ENCODE data around the gene SYT7. TPM values are rescaled to one million over a fixed set of nuclear protein-coding genes. Genes with fewer than 3 reads are reported as not detected.

Gene SYT7
- total and polyA plus RNA-seq, 10 of the 15 experiments (the other 5 are each of a cell fraction or from before 2014, with no cell fraction given) = not detected

DNA sequence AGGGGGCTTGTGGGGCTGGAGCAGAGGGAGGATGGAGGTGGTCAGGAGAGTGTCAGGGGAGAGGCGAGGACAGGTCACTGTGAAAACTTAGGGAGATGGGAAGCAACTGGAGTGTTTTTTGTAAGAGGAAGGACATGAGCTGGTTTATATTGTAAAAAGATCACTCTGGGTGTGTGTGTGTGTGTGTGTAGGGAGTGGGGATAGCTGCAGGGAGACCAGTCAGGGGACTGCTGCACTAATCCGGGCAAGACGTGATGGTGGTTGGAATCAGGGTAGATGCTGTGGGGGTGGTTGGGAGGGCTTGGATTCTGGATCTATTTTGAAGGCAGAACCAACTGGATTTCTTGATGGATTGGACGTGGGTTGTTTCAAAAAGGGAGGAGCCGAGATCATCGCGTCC lies 11.3 kb upstream of the SYT7 start:
- WGBS (ENCODE audit: insufficient coverage, insufficient replicate concordance, low lambda C conversion rate, missing lambda C conversion rate) = 40% methylated on average over 7 of the region's 7 CpGs
- H3K27ac ChIP-seq (ENCODE audit: control insufficient read depth, insufficient read depth) = no peak overlapping the region
- ChIA-PET CTCF (no interaction called here), POLR2A (no interaction called here), RAD21 (ENCODE audit: unreplicated experiment) (no interaction called here), SMC1A (ENCODE audit: uncharacterized antibody, unreplicated experiment) (no interaction called here)
- no peak for DNase-seq (ENCODE audit: low read depth, low spot score)
- FAIRE-seq = no peak
- no peaks in the 10 kb centered on the region for H3K79me2 ChIP-seq (ENCODE audit: control insufficient read depth, insufficient read depth, low read length)
- H3K4me2 ChIP-seq (ENCODE audit: control insufficient read depth, insufficient read depth) = no peak overlapping the region
- H3K4me3 ChIP-seq = no peak overlapping the region
- no peaks in the 10 kb centered on the region for H4K20me1 ChIP-seq (ENCODE audit: control insufficient read depth, insufficient read depth)
- intact Hi-C loops (cut with micrococcal nuclease; ENCODE audit: unreplicated experiment) (no loop called here), in situ Hi-C loops (cut with MboI) (no loop called here)
- H3K9ac ChIP-seq (ENCODE audit: control insufficient read depth, insufficient read depth, low read length) = no peak overlapping the region
- no peaks in the 10 kb centered on the region for H3K36me3 ChIP-seq (ENCODE audit: control insufficient read depth in 2 of 2, insufficient read depth in 2 of 2, low read length in 1 of 2)
- ATAC-seq = no peak
- H3K27me3 ChIP-seq (replicated peaks in 1 of 2; ENCODE audit: control insufficient read depth in 2 of 2, insufficient read depth in 2 of 2, low read length in 1 of 2) = peaks cover 3 to 5% of the 10 kb centered on the region in 2 experiments
- TF ChIP-seq SREBF1 (IDR thresholded peaks at IDR 0.05; ENCODE audit: low read length) = no peak
- H3K9me3 ChIP-seq (replicated peaks; ENCODE audit: control insufficient read depth, insufficient read depth, low read length) = no peaks in the 10 kb centered on the region
- H3K4me1 ChIP-seq (ENCODE audit: control insufficient read depth, insufficient read depth, low read length) = no peaks in the 10 kb centered on the region
- no peak overlapping the region for H2AFZ ChIP-seq (ENCODE audit: control insufficient read depth, low read depth, low read length)
- no TSS peak for BruUV-seq (replicated peaks)

DNA sequence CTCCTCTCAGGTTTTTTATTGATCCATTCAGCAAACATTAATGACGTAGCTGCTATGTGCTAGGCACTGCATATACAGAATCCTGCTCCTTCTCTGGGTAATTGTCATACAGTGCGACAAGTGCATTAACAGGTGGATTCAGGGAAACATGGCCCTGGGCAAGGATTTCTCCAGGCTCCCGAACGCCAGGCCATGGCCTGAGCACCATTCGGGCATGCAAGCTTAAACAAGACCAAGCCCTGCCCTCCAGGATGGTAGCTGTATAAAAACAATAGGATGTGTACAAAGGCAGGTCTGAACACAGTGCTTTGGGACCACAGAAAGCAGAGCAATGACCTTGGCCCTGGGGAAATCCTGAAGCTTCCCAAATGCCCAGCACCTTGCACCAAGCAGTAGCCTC lies 9.1 kb upstream of the SYT7 start:
- Histone ChIP-seq H4K20me1 (ENCODE audit: control insufficient read depth, insufficient read depth) (no peaks in the 10 kb centered on the region), H3K36me3 (ENCODE audit: control insufficient read depth in 2 of 2, insufficient read depth in 2 of 2, low read length in 1 of 2) (no peaks in the 10 kb centered on the region), H3K27ac (ENCODE audit: control insufficient read depth, insufficient read depth) (no peak overlapping the region), H3K4me3 (no peak overlapping the region), H3K79me2 (ENCODE audit: control insufficient read depth, insufficient read depth, low read length) (no peaks in the 10 kb centered on the region), H3K9ac (ENCODE audit: control insufficient read depth, insufficient read depth, low read length) (no peak overlapping the region), H3K4me2 (ENCODE audit: control insufficient read depth, insufficient read depth) (no peak overlapping the region), H3K4me1 (ENCODE audit: control insufficient read depth, insufficient read depth, low read length) (no peaks in the 10 kb centered on the region), H2AFZ (ENCODE audit: control insufficient read depth, low read depth, low read length) (no peak overlapping the region), H3K9me3 (replicated peaks; ENCODE audit: control insufficient read depth, insufficient read depth, low read length) (no peaks in the 10 kb centered on the region), H3K27me3 (replicated peaks in 1 of 2; ENCODE audit: control insufficient read depth in 2 of 2, insufficient read depth in 2 of 2, low read length in 1 of 2) (peaks cover 3 to 8% of the 10 kb centered on the region in 2 experiments)
- WGBS (ENCODE audit: insufficient coverage, insufficient replicate concordance, low lambda C conversion rate, missing lambda C conversion rate) = 24% methylated on average over 5 of the region's 5 CpGs
- ChIA-PET POLR2A (no interaction called here), SMC1A (ENCODE audit: uncharacterized antibody, unreplicated experiment) (no interaction called here), CTCF (no interaction called here), RAD21 (ENCODE audit: unreplicated experiment) (no interaction called here)
- DNase-seq (ENCODE audit: low read depth, low spot score) (no peak), ATAC-seq (no peak), FAIRE-seq (no peak)
- BruUV-seq (replicated peaks) = no TSS peak
- in situ Hi-C loops (cut with MboI) = no loop called here
- intact Hi-C loops (cut with micrococcal nuclease; ENCODE audit: unreplicated experiment) = no loop called here
- no peak for TF ChIP-seq SPI1 (IDR thresholded peaks at IDR 0.05; ENCODE audit: borderline replicate concordance, insufficient read depth, low read depth, low read length)
- no peak for TF ChIP-seq TCF3 (IDR thresholded peaks at IDR 0.05; ENCODE audit: borderline replicate concordance, insufficient read depth, low read depth, low read length)
- TF ChIP-seq, protein P1, sequence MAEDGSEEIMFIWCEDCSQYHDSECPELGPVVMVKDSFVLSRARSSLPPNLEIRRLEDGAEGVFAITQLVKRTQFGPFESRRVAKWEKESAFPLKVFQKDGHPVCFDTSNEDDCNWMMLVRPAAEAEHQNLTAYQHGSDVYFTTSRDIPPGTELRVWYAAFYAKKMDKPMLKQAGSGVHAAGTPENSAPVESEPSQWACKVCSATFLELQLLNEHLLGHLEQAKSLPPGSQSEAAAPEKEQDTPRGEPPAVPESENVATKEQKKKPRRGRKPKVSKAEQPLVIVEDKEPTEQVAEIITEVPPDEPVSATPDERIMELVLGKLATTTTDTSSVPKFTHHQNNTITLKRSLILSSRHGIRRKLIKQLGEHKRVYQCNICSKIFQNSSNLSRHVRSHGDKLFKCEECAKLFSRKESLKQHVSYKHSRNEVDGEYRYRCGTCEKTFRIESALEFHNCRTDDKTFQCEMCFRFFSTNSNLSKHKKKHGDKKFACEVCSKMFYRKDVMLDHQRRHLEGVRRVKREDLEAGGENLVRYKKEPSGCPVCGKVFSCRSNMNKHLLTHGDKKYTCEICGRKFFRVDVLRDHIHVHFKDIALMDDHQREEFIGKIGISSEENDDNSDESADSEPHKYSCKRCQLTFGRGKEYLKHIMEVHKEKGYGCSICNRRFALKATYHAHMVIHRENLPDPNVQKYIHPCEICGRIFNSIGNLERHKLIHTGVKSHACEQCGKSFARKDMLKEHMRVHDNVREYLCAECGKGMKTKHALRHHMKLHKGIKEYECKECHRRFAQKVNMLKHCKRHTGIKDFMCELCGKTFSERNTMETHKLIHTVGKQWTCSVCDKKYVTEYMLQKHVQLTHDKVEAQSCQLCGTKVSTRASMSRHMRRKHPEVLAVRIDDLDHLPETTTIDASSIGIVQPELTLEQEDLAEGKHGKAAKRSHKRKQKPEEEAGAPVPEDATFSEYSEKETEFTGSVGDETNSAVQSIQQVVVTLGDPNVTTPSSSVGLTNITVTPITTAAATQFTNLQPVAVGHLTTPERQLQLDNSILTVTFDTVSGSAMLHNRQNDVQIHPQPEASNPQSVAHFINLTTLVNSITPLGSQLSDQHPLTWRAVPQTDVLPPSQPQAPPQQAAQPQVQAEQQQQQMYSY (CRISPR knock-in tag; IDR thresholded peaks at IDR 0.05) = no peak
- TF ChIP-seq SMAD1 (IDR thresholded peaks at IDR 0.05; ENCODE audit: low read depth, partially characterized antibody) = no peak
- TF ChIP-seq POLR2AphosphoS2 (IDR thresholded peaks at IDR 0.05; ENCODE audit: low read depth, low read length) = no peak
- no peak for TF ChIP-seq PML (IDR thresholded peaks at IDR 0.05; ENCODE audit: low read length)
- TF ChIP-seq ZSCAN29 (IDR thresholded peaks at IDR 0.05) = no peak
- TF ChIP-seq, protein P2, sequence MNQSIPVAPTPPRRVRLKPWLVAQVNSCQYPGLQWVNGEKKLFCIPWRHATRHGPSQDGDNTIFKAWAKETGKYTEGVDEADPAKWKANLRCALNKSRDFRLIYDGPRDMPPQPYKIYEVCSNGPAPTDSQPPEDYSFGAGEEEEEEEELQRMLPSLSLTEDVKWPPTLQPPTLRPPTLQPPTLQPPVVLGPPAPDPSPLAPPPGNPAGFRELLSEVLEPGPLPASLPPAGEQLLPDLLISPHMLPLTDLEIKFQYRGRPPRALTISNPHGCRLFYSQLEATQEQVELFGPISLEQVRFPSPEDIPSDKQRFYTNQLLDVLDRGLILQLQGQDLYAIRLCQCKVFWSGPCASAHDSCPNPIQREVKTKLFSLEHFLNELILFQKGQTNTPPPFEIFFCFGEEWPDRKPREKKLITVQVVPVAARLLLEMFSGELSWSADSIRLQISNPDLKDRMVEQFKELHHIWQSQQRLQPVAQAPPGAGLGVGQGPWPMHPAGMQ (IDR thresholded peaks at IDR 0.05; ENCODE audit: borderline replicate concordance) = no peak
- no peak for TF ChIP-seq EED (IDR thresholded peaks at IDR 0.05; ENCODE audit: low read depth)
- TF ChIP-seq YY1 (IDR thresholded peaks at IDR 0.05; ENCODE audit: low read depth, low read length) = no peak
- no peak for TF ChIP-seq KLF5 (IDR thresholded peaks at IDR 0.05; ENCODE audit: partially characterized antibody)
- TF ChIP-seq, protein P3, sequence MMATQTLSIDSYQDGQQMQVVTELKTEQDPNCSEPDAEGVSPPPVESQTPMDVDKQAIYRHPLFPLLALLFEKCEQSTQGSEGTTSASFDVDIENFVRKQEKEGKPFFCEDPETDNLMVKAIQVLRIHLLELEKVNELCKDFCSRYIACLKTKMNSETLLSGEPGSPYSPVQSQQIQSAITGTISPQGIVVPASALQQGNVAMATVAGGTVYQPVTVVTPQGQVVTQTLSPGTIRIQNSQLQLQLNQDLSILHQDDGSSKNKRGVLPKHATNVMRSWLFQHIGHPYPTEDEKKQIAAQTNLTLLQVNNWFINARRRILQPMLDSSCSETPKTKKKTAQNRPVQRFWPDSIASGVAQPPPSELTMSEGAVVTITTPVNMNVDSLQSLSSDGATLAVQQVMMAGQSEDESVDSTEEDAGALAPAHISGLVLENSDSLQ (IDR thresholded peaks at IDR 0.05) = no peak
- no peak for TF ChIP-seq PAX5 (IDR thresholded peaks at IDR 0.05; ENCODE audit: borderline replicate concordance, low read depth, low read length)

Data from GM12878 (cell line).